Effector CD8-positive, alpha-beta T cell (primary cell): ENCODE data around the gene PALLD.
A peak's percentile ranks its signal among the peaks of the same experiment; 100 is the strongest.
"Not testable (repeated sequence)": the region's sequence is repeated elsewhere in the genome, so short reads cannot be mapped to it uniquely, and the experiment has no call there.

Source experiments
- DNase-seq: peaks from one replicate; lab custom pipeline; 2025; lab: John Stamatoyannopoulos, UW
- total RNA-seq, 4 experiments: gene quantifications; one replicate each; lab custom pipeline; 2026; lab: John Stamatoyannopoulos, UW

The PALLD gene
- total RNA-seq = 0.97 to 8.2 (median 3.2) reads per million in 4 experiments

GRCh38 chr4:168496834-168497233, at the start of gene PALLD:
TSS of gene PALLD (plus strand) at chr4:168497052.
- DNase-seq = no peak

- not testable (repeated sequence) for DNase-seq
Measured at GRCh38 chr4:168449063-168449462, 47.8 kb upstream of the PALLD start.

- DNase-seq = no peak
Measured at GRCh38 chr4:168449719-168450452, 47.0 kb upstream of the PALLD start.

- no peak for DNase-seq
Measured at GRCh38 chr4:168451331-168451730, 45.5 kb upstream of the PALLD start.

- DNase-seq = no peak
Measured at GRCh38 chr4:168451744-168452390, 45.0 kb upstream of the PALLD start.

- DNase-seq = no peak
Measured at GRCh38 chr4:168453146-168453545, 43.7 kb upstream of the PALLD start.

GRCh38 chr4:168458256-168458655, 38.6 kb upstream of the PALLD start:
- DNase-seq = not testable (repeated sequence)

GRCh38 chr4:168461821-168462220, 35.0 kb upstream of the PALLD start:
- DNase-seq = no peak

- no peak for DNase-seq
Measured at GRCh38 chr4:168472920-168473319, 23.9 kb upstream of the PALLD start.

- DNase-seq = no peak
Measured at GRCh38 chr4:168474660-168475320, 22.1 kb upstream of the PALLD start.

GRCh38 chr4:168475745-168476144, 21.1 kb upstream of the PALLD start:
- no peak for DNase-seq

GRCh38 chr4:168478868-168479267, 18.0 kb upstream of the PALLD start:
- DNase-seq = no peak

- peak; percentile 11 for DNase-seq
Measured at GRCh38 chr4:168480931-168481611, 15.8 kb upstream of the PALLD start.

- no peak for DNase-seq
Measured at GRCh38 chr4:168483811-168484210, 13.0 kb upstream of the PALLD start.

GRCh38 chr4:168484626-168485025, 12.2 kb upstream of the PALLD start:
- DNase-seq = no peak

GRCh38 chr4:168485156-168485910, 11.5 kb upstream of the PALLD start:
- no peak for DNase-seq

GRCh38 chr4:168486912-168487281, 10.0 kb upstream of the PALLD start:
- DNase-seq = no peak

GRCh38 chr4:168487282-168488035, 9.4 kb upstream of the PALLD start:
- DNase-seq = no peak

- DNase-seq = no peak
Measured at GRCh38 chr4:168488869-168489274, 8.0 kb upstream of the PALLD start.

GRCh38 chr4:168489616-168490015, 7.2 kb upstream of the PALLD start:
- no peak for DNase-seq

GRCh38 chr4:168490711-168491110, 6.1 kb upstream of the PALLD start:
- DNase-seq = no peak
